MCF 10A (cell line): ENCODE measurements around the gene ZNF695. TPM values are rescaled to one million over a fixed set of nuclear protein-coding genes. Genes with fewer than 3 reads are reported as not detected.
"Not testable (repeated sequence)": the region's sequence is repeated elsewhere in the genome, so short reads cannot be mapped to it uniquely, and the experiment has no call there.

ENCODE experiments used
- BruUV-seq: library from RNA; stranded (reverse); fragments of 400-500 nt; replicated peaks from 2 replicates; lab custom pipeline; 2021; lab: Mats Ljungman, UMichigan
- CTCF ChIA-PET: fragments of 300-600 bp; sonication (Branson Sonifier 250); formaldehyde crosslinking; extraction: SDS; loops from one replicate; lab custom pipeline; 2021; ENCODE audit warnings: antibody characterized with exemption, inconsistent platforms; lab: Yijun Ruan, JAX
- POLR2A ChIA-PET: fragments of 300-600, 350-650 bp; sonication (Branson Sonifier 250); formaldehyde crosslinking; extraction: SDS; loops from one replicate; lab custom pipeline; 2020; ENCODE audit warnings: antibody characterized with exemption, inconsistent platforms; lab: Yijun Ruan, JAX
- DNase-seq: peaks from one replicate; pipeline ENCODE4 v3.0.0-alpha.2; 2018; ENCODE audit not compliant: unreplicated experiment
- H3K27ac Mint-ChIP-seq: one replicate; pipeline ENCODE4 v1.8.0; 2022; ENCODE audit warnings: mild to moderate bottlenecking, low read depth, mixed read lengths; ENCODE audit not compliant: unreplicated experiment
- H3K27me3 Mint-ChIP-seq: one replicate; pipeline ENCODE4 v1.8.0; 2022; ENCODE audit warnings: mixed read lengths; ENCODE audit not compliant: insufficient read depth, unreplicated experiment
- H3K36me3 Mint-ChIP-seq: one replicate; pipeline ENCODE4 v1.8.0; 2022; ENCODE audit warnings: mild to moderate bottlenecking, moderate library complexity, mixed read lengths; ENCODE audit not compliant: insufficient read depth, unreplicated experiment
- H3K4me1 Mint-ChIP-seq: one replicate; pipeline ENCODE4 v1.8.0; 2022; ENCODE audit warnings: mixed read lengths; ENCODE audit not compliant: insufficient read depth, unreplicated experiment
- H3K4me3 Mint-ChIP-seq: one replicate; pipeline ENCODE4 v1.8.0; 2022; ENCODE audit warnings: mild to moderate bottlenecking, moderate library complexity, mixed read lengths; ENCODE audit not compliant: unreplicated experiment
- H3K9me3 Mint-ChIP-seq: one replicate; pipeline ENCODE4 v1.8.0; 2022; ENCODE audit warnings: mixed read lengths; ENCODE audit not compliant: unreplicated experiment
- intact Hi-C: fragments of 100-400 bp; cut with micrococcal nuclease; formaldehyde crosslinking; loops from 2 replicates; pipeline ENCODE4 v1.14.1; 2022
- total RNA-seq: library from RNA; stranded (reverse); gene quantifications from 2 replicates; pipeline ENCODE4 v1.2.3, GENCODE V29; 2022
- TF ChIP-seq, protein P1 (sequence below): fragments of 200-600 bp; IDR thresholded peaks from one replicate; pipeline ENCODE4 v1.8.0; 2022; ENCODE audit warnings: antibody characterized with exemption, mild to moderate bottlenecking; ENCODE audit not compliant: unreplicated experiment

ZNF695 gene
- total RNA-seq, 1 experiment from 2014 or later, result 13.8 TPM

DNA sequence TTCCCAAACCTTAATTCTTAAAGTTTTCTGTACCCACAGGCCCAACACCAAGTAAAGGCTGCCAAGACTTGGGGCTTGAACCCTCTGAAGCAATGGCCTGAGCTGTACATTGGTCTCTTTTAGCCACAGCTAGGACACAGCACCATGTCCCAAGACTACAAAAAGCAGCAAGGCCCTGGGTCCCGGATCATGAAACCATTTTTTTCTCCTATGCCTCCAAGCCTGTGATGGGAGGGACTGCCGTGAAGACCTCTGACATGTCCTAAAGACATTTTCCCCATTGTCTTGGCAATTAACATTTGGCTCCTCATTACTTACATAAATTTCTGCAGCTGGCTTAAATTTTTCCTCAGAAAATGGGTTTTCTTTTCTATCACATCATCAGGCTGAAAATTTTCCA, 39.8 kb upstream of the ZNF695 start:
- no peak for DNase-seq
- ChIA-PET POLR2A (no interaction called here), CTCF (no interaction called here)
- H3K4me1 Mint-ChIP-seq, result no peaks in the 10 kb centered on the region
- H3K27me3 Mint-ChIP-seq, result no peaks in the 10 kb centered on the region
- H3K4me3 Mint-ChIP-seq, result no peak overlapping the region
- H3K9me3 Mint-ChIP-seq, result peaks cover 48% of the 10 kb centered on the region
- BruUV-seq, result no TSS peak
- TF ChIP-seq, protein P1, sequence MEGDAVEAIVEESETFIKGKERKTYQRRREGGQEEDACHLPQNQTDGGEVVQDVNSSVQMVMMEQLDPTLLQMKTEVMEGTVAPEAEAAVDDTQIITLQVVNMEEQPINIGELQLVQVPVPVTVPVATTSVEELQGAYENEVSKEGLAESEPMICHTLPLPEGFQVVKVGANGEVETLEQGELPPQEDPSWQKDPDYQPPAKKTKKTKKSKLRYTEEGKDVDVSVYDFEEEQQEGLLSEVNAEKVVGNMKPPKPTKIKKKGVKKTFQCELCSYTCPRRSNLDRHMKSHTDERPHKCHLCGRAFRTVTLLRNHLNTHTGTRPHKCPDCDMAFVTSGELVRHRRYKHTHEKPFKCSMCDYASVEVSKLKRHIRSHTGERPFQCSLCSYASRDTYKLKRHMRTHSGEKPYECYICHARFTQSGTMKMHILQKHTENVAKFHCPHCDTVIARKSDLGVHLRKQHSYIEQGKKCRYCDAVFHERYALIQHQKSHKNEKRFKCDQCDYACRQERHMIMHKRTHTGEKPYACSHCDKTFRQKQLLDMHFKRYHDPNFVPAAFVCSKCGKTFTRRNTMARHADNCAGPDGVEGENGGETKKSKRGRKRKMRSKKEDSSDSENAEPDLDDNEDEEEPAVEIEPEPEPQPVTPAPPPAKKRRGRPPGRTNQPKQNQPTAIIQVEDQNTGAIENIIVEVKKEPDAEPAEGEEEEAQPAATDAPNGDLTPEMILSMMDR, result no peak
- intact Hi-C loops, result no loop called here
- H3K36me3 Mint-ChIP-seq, result peaks cover 5% of the 10 kb centered on the region
- no peak overlapping the region for H3K27ac Mint-ChIP-seq

DNA sequence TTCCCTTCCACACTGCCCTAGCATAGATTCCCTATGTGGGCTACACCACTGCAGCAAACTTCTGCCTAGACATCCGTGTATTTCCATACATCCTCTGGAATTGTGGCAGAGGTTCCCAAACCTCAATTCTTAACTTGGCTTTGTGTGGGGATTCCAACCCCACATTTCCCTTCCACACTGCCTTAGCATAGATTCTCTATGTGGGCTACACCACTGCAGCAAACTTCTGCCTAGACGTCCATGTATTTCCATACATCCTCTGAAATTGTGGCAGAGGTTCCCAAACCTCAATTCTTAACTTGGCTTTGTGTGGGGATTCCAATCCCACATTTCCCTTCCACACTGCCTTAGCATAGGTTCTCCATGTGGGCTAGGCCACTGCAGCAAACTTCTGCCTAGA, 39.4 kb upstream of the ZNF695 start:
- intact Hi-C loops, result no loop called here
- ChIA-PET POLR2A (no interaction called here), CTCF (interaction anchor here (1.0 kb wide), 1 partner anchor 8 kb away, joined by 3 read pairs; no protein-coding TSS in a partner anchor)
- H3K9me3 Mint-ChIP-seq, result peaks cover 53% of the 10 kb centered on the region
- BruUV-seq, result no TSS peak
- TF ChIP-seq, protein P1, result no peak
- no peak overlapping the region for H3K4me3 Mint-ChIP-seq
- H3K27ac Mint-ChIP-seq, result no peak overlapping the region
- H3K36me3 Mint-ChIP-seq, result peaks cover 2% of the 10 kb centered on the region
- H3K4me1 Mint-ChIP-seq, result no peaks in the 10 kb centered on the region
- no peaks in the 10 kb centered on the region for H3K27me3 Mint-ChIP-seq
- DNase-seq, result no peak

- ChIA-PET CTCF (interaction anchor here (0.6 to 1.7 kb wide), 2 partner anchors 8 to 29 kb away, joined by 3 to 7 read pairs; no protein-coding TSS in a partner anchor), POLR2A (no interaction called here)
- Mint-ChIP-seq H3K4me1 (no peaks in the 10 kb centered on the region), H3K36me3 (peaks cover 22% of the 10 kb centered on the region), H3K9me3 (peaks cover 63% of the 10 kb centered on the region), H3K27ac (no peak overlapping the region), H3K27me3 (no peaks in the 10 kb centered on the region), H3K4me3 (no peak overlapping the region)
- intact Hi-C loops, result no loop called here
- BruUV-seq, result no TSS peak
- TF ChIP-seq, protein P1, result no peak
- DNase-seq, result no peak
Observed at GRCh38 chr1:247043406-247043805, 35.5 kb upstream of the ZNF695 start.

DNA sequence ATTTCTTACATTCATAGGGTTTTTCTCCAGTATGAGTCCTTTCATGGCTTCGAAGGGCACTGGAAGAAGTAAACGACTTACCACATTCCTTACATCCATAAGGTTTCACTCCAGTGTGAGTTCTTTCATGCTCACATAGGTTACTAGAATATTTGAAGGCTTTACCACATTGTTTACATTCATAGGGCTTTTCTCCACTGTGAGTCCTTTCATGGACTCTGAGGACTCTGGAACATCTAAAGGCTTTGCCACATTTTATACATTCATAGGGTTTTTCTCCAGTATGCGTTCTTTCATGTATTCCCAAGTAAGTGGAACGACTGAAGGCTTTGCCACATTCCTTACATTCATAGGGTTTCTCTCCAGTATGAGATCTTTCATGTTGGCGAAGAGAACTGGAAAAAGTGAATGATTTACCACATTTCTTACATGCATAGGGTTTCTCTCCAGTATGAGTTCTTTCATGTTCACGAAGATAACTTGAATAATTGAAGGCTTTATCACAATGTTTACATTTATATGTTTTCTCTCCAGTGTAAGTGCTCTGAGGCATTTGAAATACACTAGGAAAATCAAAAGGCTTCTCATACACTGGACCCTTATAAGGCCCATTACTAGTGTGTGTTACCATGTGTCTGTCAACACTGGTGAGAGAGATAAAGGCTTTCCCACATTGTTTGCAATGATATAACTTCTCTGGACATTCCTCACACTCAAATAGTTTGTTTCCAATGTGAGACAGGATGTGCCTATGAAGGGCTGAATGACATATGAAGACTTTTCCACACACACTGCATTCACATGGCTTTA, 29.9 kb upstream of the ZNF695 start:
- Mint-ChIP-seq H3K27me3 (no peaks in the 10 kb centered on the region), H3K9me3 (peaks cover 64% of the 10 kb centered on the region), H3K36me3 (peaks cover 69% of the 10 kb centered on the region), H3K27ac (no peak overlapping the region), H3K4me3 (no peak overlapping the region), H3K4me1 (no peaks in the 10 kb centered on the region)
- BruUV-seq, result no TSS peak
- intact Hi-C loops, result no loop called here
- CTCF ChIA-PET, result interaction anchor here (0.7 to 0.9 kb wide), 2 partner anchors 51 to 131 kb away, joined by 3 to 4 read pairs; no protein-coding TSS in a partner anchor
- TF ChIP-seq, protein P1, result no peak
- POLR2A ChIA-PET, result interaction anchor here (0.8 to 1.0 kb wide), 2 partner anchors 40 to 41 kb away, joined by 3 to 4 read pairs; partner anchors contain the start of gene ZNF670
- no peak for DNase-seq

DNA sequence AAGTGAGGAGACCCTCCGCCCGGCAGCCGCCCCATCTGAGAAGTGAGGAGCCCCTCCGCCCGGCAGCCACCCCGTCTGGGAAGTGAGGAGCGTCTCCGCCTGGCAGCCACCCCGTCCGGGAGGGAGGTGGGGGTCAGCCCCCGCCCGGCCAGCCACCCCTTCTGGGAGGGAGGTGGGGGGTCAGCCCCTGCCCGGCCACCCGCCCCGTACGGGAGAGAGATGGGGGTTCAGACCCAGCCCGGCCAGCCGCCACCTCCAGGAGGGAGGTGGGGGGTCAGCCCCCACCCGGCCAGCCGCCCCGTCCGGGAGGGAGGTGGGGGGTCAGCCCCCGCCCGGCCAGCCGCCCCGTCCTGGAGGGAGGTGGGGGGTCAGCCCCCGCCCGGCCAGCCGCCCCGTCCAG, 24.4 kb upstream of the ZNF695 start:
- DNase-seq, H3K4me3 Mint-ChIP-seq, BruUV-seq, POLR2A ChIA-PET, intact Hi-C loops, H3K27ac Mint-ChIP-seq, H3K27me3 Mint-ChIP-seq, H3K4me1 Mint-ChIP-seq, CTCF ChIA-PET: not testable (repeated sequence)
- Mint-ChIP-seq H3K9me3 (peaks cover 45% of the 10 kb centered on the region), H3K36me3 (peaks cover 38% of the 10 kb centered on the region)

DNA sequence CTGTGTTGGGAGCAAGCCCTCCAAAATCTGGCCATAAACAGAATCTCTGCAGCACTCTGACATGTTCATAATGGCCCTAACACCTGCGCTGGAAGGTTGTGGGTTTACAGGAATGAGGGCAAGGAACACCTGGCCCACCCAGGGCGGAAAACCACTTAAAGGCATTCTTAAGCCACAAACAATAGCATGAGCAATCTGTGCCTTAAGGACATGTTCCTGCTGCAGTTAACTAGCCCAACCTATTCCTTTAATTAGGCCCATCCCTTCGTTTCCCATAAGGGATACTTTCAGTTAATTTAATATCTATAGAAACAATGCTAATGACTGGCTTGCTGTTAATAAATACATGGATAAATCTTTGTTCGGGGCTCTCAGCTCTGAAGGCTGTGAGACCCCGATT, 16.8 kb upstream of the ZNF695 start:
- H3K4me1 Mint-ChIP-seq, intact Hi-C loops, H3K36me3 Mint-ChIP-seq, H3K27ac Mint-ChIP-seq, DNase-seq, H3K27me3 Mint-ChIP-seq, BruUV-seq, CTCF ChIA-PET, H3K4me3 Mint-ChIP-seq: not testable (repeated sequence)
- peaks cover 46% of the 10 kb centered on the region for H3K9me3 Mint-ChIP-seq
- POLR2A ChIA-PET, result interaction anchor here (0.7 kb wide), 1 partner anchor 13 kb away, joined by 3 read pairs; no protein-coding TSS in a partner anchor
